Measurements from ENCODE around the gene GPR42. TPM values are rescaled to one million over a fixed set of nuclear protein-coding genes. Genes with fewer than 3 reads are reported as not detected.
"Not testable (repeated sequence)": the region's sequence is repeated elsewhere in the genome, so short reads cannot be mapped to it uniquely, and the experiment has no call there.

The GPR42 gene
- total RNA-seq, 1 experiment from 2014 or later, result not detected

GRCh38 chr19:35360081-35360480, 10.8 kb upstream of the GPR42 start:
- DNase-seq (ENCODE audit: low spot score); in situ Hi-C loops (cut with HindIII; ENCODE audit: low sequenced_read_pairs): not testable (repeated sequence)

- DNase-seq (ENCODE audit: low spot score), result no peak
- in situ Hi-C loops (cut with HindIII; ENCODE audit: low sequenced_read_pairs), result no loop called here
These were observed 9.9 kb upstream of the GPR42 start for GRCh38 chr19:35360880-35361420.

GRCh38 chr19:35362261-35363000, 8.4 kb upstream of the GPR42 start:
- DNase-seq (ENCODE audit: low spot score), result no peak
- in situ Hi-C loops (cut with HindIII; ENCODE audit: low sequenced_read_pairs), result no loop called here

- in situ Hi-C loops (cut with HindIII; ENCODE audit: low sequenced_read_pairs), result no loop called here
These were observed 7.8 kb upstream of the GPR42 start for GRCh38 chr19:35363001-35363590.

GRCh38 chr19:35363711-35364425, 7.0 kb upstream of the GPR42 start:
- in situ Hi-C loops (cut with HindIII; ENCODE audit: low sequenced_read_pairs), result no loop called here
- no peak for DNase-seq (ENCODE audit: low spot score)

More at GRCh38 chr19:35363001-35363590, 7.8 kb upstream of the GPR42 start:
- no peak for DNase-seq (ENCODE audit: low spot score)

- in situ Hi-C loops (cut with HindIII; ENCODE audit: low sequenced_read_pairs), result no loop called here
- no peak for DNase-seq (ENCODE audit: low spot score)
These were observed 5.6 kb upstream of the GPR42 start for GRCh38 chr19:35365303-35365702.

- DNase-seq (ENCODE audit: low spot score), result no peak
- in situ Hi-C loops (cut with HindIII; ENCODE audit: low sequenced_read_pairs), result no loop called here
These were observed 2.5 kb upstream of the GPR42 start for GRCh38 chr19:35368378-35368777.

- in situ Hi-C loops (cut with HindIII; ENCODE audit: low sequenced_read_pairs), result no loop called here
- DNase-seq (ENCODE audit: low spot score), result no peak
These were observed 1.3 kb upstream of the GPR42 start for GRCh38 chr19:35369522-35369921.

- in situ Hi-C loops (cut with HindIII; ENCODE audit: low sequenced_read_pairs), result no loop called here
These were observed 2.6 kb downstream of the GPR42 start for GRCh38 chr19:35373492-35373891.

GRCh38 chr19:35374031-35374430, 3.2 kb downstream of the GPR42 start:
- in situ Hi-C loops (cut with HindIII; ENCODE audit: low sequenced_read_pairs), result not testable (repeated sequence)

More at GRCh38 chr19:35373492-35373891, 2.6 kb downstream of the GPR42 start:
- DNase-seq (ENCODE audit: low spot score), result no peak

GRCh38 chr19:35375505-35376307, 4.8 kb downstream of the GPR42 start:
- no peak for DNase-seq (ENCODE audit: low spot score)
- in situ Hi-C loops (cut with HindIII; ENCODE audit: low sequenced_read_pairs), result no loop called here

More at GRCh38 chr19:35374031-35374430, 3.2 kb downstream of the GPR42 start:
- DNase-seq (ENCODE audit: low spot score), result not testable (repeated sequence)

- in situ Hi-C loops (cut with HindIII; ENCODE audit: low sequenced_read_pairs), result no loop called here
- DNase-seq (ENCODE audit: low spot score), result no peak
These were observed 6.8 kb downstream of the GPR42 start for GRCh38 chr19:35377656-35378055.

- no peak for DNase-seq (ENCODE audit: low spot score)
- in situ Hi-C loops (cut with HindIII; ENCODE audit: low sequenced_read_pairs), result no loop called here
These were observed 7.5 kb downstream of the GPR42 start for GRCh38 chr19:35378356-35378755.

GRCh38 chr19:35379545-35379944, 8.7 kb downstream of the GPR42 start:
- in situ Hi-C loops (cut with HindIII; ENCODE audit: low sequenced_read_pairs), result not testable (repeated sequence)

GRCh38 chr19:35379992-35380391, 9.1 kb downstream of the GPR42 start:
- in situ Hi-C loops (cut with HindIII; ENCODE audit: low sequenced_read_pairs), result no loop called here
- no peak for DNase-seq (ENCODE audit: low spot score)

More at GRCh38 chr19:35379545-35379944, 8.7 kb downstream of the GPR42 start:
- not testable (repeated sequence) for DNase-seq (ENCODE audit: low spot score)

GRCh38 chr19:35380450-35381124, 9.7 kb downstream of the GPR42 start:
- in situ Hi-C loops (cut with HindIII; ENCODE audit: low sequenced_read_pairs), result no loop called here
- DNase-seq (ENCODE audit: low spot score), result no peak

GRCh38 chr19:35381318-35381717, 10.4 kb downstream of the GPR42 start:
- DNase-seq (ENCODE audit: low spot score), result no peak
- in situ Hi-C loops (cut with HindIII; ENCODE audit: low sequenced_read_pairs), result no loop called here

GRCh38 chr19:35381926-35382325, 11.1 kb downstream of the GPR42 start:
- DNase-seq (ENCODE audit: low spot score), result no peak
- in situ Hi-C loops (cut with HindIII; ENCODE audit: low sequenced_read_pairs), result no loop called here

All from G401 (cell line).